Erythroblast (primary cell): ENCODE data around the gene TAF1.
"Not testable (repeated sequence)": the region's sequence is repeated elsewhere in the genome, so short reads cannot be mapped to it uniquely, and the experiment has no call there.

ENCODE experiments used
- DNase-seq, 2 experiments: peaks; one replicate each; lab custom pipeline; 2025; lab: John Stamatoyannopoulos, UW
- GATA1 ChIP-seq: IDR thresholded peaks from 2 replicates; pipeline ENCODE4 v1.6.1; 2011; ENCODE audit warnings: low read depth, mild to moderate bottlenecking, control low read depth, low read length, moderate library complexity
- POLR2A ChIP-seq: IDR thresholded peaks from 2 replicates; pipeline ENCODE4 v1.6.1; 2011; ENCODE audit warnings: mild to moderate bottlenecking, low read length

The TAF1 gene

GRCh38 chrX:71504346-71504745 lies 138.2 kb downstream of the TAF1 start:
- DNase-seq: no peak
- TF ChIP-seq POLR2A (no peak), GATA1 (no peak)

GRCh38 chrX:71509289-71509688 lies 143.1 kb downstream of the TAF1 start:
- no peak for DNase-seq

GRCh38 chrX:71510161-71510560 lies 144.0 kb downstream of the TAF1 start:
- DNase-seq: no peak
- TF ChIP-seq POLR2A: no peak
- TF ChIP-seq GATA1: no peak

More at GRCh38 chrX:71509289-71509688, 143.1 kb downstream of the TAF1 start:
- TF ChIP-seq POLR2A (no peak), GATA1 (no peak)

- not testable (repeated sequence) for DNase-seq
These were observed 147.6 kb downstream of the TAF1 start for GRCh38 chrX:71513731-71514130.

- TF ChIP-seq GATA1 (no peak), POLR2A (no peak)
- DNase-seq: no peak
These were observed 148.3 kb downstream of the TAF1 start for GRCh38 chrX:71514367-71515037.

GRCh38 chrX:71515038-71515396 lies 148.9 kb downstream of the TAF1 start:
- TF ChIP-seq GATA1: no peak
- no peak for TF ChIP-seq POLR2A
- DNase-seq: no peak
